Measurements from ENCODE around the gene CKAP2L.

Gene CKAP2L

GRCh38 chr2:112793449-112793978, 29.1 kb upstream of the CKAP2L start:
- no peak for DNase-seq (ENCODE audit: extremely low read depth in 1 of 2, low read depth in 1 of 2)

GRCh38 chr2:112792419-112792818, 28.0 kb upstream of the CKAP2L start:
- DNase-seq (ENCODE audit: extremely low read depth in 1 of 2, low read depth in 1 of 2) = no peak

- no peak for DNase-seq (ENCODE audit: extremely low read depth in 1 of 2, low read depth in 1 of 2)
These were observed 27.4 kb upstream of the CKAP2L start for GRCh38 chr2:112791693-112792230.

GRCh38 chr2:112791019-112791418, 26.6 kb upstream of the CKAP2L start:
- no peak for DNase-seq (ENCODE audit: extremely low read depth in 1 of 2, low read depth in 1 of 2)

- DNase-seq (ENCODE audit: extremely low read depth in 1 of 2, low read depth in 1 of 2) = no peak
These were observed 25.9 kb upstream of the CKAP2L start for GRCh38 chr2:112790305-112790704.

GRCh38 chr2:112789186-112789585, 24.8 kb upstream of the CKAP2L start:
- no peak for DNase-seq (ENCODE audit: extremely low read depth in 1 of 2, low read depth in 1 of 2)

GRCh38 chr2:112788653-112789052, 24.2 kb upstream of the CKAP2L start:
- DNase-seq (ENCODE audit: extremely low read depth in 1 of 2, low read depth in 1 of 2) = no peak

GRCh38 chr2:112787729-112788393, 23.5 kb upstream of the CKAP2L start:
- no peak for DNase-seq (ENCODE audit: extremely low read depth in 1 of 2, low read depth in 1 of 2)

GRCh38 chr2:112787294-112787693, 22.9 kb upstream of the CKAP2L start:
- DNase-seq (ENCODE audit: extremely low read depth in 1 of 2, low read depth in 1 of 2) = no peak

- DNase-seq (ENCODE audit: extremely low read depth in 1 of 2, low read depth in 1 of 2) = no peak
These were observed 20.1 kb upstream of the CKAP2L start, which contains the start of gene IL1A for GRCh38 chr2:112784199-112785189. Gene IL1A (minus strand): TSS chr2:112784493. CDS start chr2:112783770, 723 bp downstream.

GRCh38 chr2:112783187-112783714, 18.8 kb upstream of the CKAP2L start:
- DNase-seq (ENCODE audit: extremely low read depth in 1 of 2, low read depth in 1 of 2) = no peak

GRCh38 chr2:112782234-112782799, 17.9 kb upstream of the CKAP2L start:
- DNase-seq (ENCODE audit: extremely low read depth in 1 of 2, low read depth in 1 of 2) = no peak

- DNase-seq (ENCODE audit: extremely low read depth in 1 of 2, low read depth in 1 of 2) = no peak
These were observed 15.2 kb upstream of the CKAP2L start for GRCh38 chr2:112779598-112779997.

- no peak for DNase-seq (ENCODE audit: extremely low read depth in 1 of 2, low read depth in 1 of 2)
These were observed 12.6 kb upstream of the CKAP2L start for GRCh38 chr2:112777036-112777435.

- no peak for DNase-seq (ENCODE audit: extremely low read depth in 1 of 2, low read depth in 1 of 2)
These were observed 11.7 kb upstream of the CKAP2L start for GRCh38 chr2:112776113-112776512.

- DNase-seq (ENCODE audit: extremely low read depth in 1 of 2, low read depth in 1 of 2) = no peak
These were observed 10.3 kb upstream of the CKAP2L start for GRCh38 chr2:112774536-112775285.

- no peak for DNase-seq (ENCODE audit: extremely low read depth in 1 of 2, low read depth in 1 of 2)
These were observed 9.1 kb upstream of the CKAP2L start for GRCh38 chr2:112773556-112773955.

GRCh38 chr2:112772911-112773475, 8.6 kb upstream of the CKAP2L start:
- DNase-seq (ENCODE audit: extremely low read depth in 1 of 2, low read depth in 1 of 2) = no peak

- no peak for DNase-seq (ENCODE audit: extremely low read depth in 1 of 2, low read depth in 1 of 2)
These were observed 7.9 kb upstream of the CKAP2L start for GRCh38 chr2:112772322-112772721.

- DNase-seq (ENCODE audit: extremely low read depth in 1 of 2, low read depth in 1 of 2) = no peak
These were observed 4.0 kb upstream of the CKAP2L start for GRCh38 chr2:112768432-112768831.
